ENCODE results near the gene WDR76. TPM values are rescaled to one million over a fixed set of nuclear protein-coding genes. Genes with fewer than 3 reads are reported as not detected.
"Not testable (repeated sequence)": the region's sequence is repeated elsewhere in the genome, so short reads cannot be mapped to it uniquely, and the experiment has no call there.

WDR76 gene
- polyA plus RNA-seq, 4 donors = 13.6 to 17.0 (median 15.1) TPM

DNA sequence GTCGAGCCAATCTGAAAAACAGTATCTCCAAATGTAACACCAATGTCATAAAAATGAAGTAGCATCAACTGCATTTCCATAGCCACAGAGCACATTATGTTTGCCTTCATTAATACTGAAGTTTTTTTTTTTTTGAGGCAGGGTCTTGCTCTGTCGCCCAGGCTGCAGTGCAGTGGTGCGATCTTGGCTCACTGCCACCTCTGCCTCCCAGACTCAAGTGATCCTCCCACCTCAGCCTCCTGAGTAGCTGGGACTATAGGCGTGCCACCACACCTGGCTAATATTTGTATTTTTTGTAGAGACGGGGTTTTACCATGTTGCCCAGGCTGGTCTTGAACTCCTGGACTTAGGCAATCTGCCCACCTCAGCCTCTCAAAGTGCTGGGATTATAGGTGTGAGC lies 11.7 kb upstream of the WDR76 start:
- DNase-seq (ENCODE audit: low read depth in 4 of 4, low spot score in 3 of 4) = not testable (repeated sequence)

DNA sequence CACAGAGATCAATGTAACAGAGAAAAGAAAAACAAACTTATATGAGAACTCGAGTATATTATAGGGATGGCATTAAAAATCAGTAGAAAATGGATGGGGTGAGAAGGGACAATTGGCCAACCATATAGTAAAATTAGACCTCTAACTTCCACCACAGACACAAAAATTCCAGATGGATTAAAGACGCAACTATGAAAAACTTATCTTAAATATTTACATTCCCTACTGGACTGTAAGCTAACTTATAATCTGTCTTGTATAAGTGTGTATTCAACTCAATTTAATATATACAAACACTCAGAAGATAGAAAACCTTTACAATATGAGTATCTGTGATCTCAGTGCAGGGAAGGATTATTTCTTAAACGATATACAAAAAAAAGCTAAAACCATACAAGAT lies 5.3 kb upstream of the WDR76 start:
- DNase-seq (ENCODE audit: low read depth in 4 of 4, low spot score in 3 of 4) = no peak

DNA sequence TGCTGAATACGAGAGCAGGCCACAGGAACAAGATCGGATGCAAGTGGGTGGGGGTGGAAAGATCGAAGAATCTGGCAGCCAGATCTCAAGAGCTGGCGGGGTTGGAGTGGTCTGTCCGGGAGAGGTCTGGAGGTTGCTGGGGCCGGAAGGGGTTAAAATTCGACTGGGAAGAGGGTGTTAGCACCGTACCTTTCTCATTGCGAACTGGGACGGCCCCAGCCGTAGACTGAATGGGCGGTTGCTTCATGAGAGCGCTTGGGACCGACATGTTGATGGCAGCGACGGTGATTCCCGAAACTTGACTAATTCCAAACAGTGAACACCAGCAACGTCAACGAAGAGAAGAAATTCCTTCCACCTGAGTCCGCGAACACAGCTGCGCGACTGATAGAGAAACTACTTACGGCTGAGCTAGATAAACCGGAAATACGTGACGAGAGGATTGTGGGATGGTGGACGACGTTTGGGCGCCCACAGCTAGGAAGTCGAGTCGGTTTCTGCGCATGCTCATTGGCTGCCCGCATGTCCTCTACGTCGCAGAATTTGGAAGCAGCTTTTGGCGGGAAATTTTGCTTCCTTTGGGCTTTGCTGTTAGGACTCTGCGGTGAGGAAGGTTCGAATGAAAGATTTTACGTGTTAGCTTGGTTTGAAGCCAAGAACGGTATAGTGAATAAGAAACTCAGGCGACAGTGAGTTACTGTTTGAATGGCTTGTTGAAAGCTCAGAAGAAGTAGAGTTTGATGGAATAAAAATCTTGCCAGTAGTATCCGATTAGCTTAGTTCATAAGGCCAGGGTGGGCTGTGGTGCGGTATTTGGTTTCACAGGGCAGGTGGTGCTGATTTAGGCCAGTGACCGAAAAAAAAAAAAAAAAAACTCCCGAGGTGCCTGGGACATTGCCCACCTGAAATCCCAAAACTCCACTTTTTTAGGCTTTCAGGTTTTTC lies 2.2 kb upstream of the WDR76 start, which contains the start of gene MFAP1:
MFAP1 (minus strand) TSS at position 389 of the 945 bp plus-strand sequence; CDS start at position 268, 121 bp downstream.
- DNase-seq (ENCODE audit: low read depth in 4 of 4, low spot score in 3 of 4) = peak; percentile 85 to 93 (median 90)

DNA sequence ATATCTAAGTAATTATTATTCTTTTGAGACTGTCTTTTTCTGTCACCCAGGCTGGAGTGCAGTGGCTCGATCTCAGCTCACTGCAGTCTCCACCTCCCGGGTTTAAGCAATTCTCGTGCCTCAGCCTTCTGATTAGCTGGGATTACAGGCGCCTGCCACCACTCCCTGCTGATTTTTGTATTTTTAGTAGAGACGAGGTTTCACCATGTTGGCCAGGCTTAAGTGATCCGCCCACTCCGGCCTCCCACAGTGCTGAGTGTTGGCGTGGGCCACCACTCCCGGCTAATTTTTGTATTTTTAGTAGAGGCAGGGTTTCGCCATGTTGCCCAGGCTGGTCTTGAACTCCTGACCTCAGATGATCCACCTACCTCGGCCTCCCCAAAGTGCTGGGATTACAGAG lies 1.5 kb upstream of the WDR76 start:
- DNase-seq (ENCODE audit: low read depth in 4 of 4, low spot score in 3 of 4) = not testable (repeated sequence)

DNA sequence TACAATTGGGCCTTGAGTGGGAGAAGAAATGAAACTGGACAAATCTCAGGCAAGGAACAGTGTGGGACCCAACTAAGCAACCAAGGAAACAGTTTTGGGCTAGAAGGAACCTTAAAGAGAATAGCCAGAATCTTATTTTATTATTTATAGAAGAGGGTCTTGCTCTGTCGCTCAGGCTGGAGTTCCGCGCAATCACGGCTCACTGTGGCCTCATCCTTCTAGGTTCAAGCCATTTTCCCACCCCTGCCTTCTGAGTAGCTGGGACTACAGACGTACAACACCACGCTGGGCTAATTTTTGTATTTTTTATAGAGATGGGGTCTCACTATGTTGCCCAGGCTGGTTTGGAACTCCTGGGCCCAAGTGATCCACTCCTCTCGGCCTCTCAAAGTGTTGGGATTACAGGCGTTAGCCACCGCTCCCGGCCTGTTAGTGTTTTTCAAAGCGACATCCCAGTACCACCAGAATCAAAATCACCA lies 734 bp upstream of the WDR76 start:
- no peak for DNase-seq (ENCODE audit: low read depth in 4 of 4, low spot score in 3 of 4)

DNA sequence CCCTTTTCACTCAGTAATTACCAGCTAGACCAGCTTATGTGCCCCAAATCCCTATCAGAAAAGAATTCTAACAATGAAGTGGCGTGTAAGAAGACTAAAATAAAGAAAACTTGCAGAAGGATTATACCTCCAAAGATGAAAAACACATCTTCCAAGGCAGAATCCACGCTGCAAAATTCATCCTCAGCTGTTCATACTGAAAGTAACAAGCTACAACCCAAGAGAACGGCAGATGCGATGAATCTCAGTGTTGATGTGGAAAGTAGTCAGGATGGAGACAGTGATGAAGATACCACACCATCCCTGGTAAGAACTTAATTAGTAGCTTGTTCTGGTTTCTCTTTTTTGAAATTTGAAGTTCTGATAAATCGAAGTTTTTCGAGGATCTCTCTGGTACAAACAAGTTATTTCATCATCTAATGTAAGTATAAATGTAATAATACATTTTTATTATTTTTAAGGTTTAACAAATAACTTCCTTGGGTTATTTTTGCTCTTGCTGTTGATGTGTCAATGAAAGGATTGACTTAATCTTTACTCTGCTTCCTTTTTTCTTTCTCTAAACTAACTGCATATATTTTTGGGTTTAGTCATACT lies 1.4 kb downstream of the WDR76 start:
- no peak for DNase-seq (ENCODE audit: low read depth in 4 of 4, low spot score in 3 of 4)

DNA sequence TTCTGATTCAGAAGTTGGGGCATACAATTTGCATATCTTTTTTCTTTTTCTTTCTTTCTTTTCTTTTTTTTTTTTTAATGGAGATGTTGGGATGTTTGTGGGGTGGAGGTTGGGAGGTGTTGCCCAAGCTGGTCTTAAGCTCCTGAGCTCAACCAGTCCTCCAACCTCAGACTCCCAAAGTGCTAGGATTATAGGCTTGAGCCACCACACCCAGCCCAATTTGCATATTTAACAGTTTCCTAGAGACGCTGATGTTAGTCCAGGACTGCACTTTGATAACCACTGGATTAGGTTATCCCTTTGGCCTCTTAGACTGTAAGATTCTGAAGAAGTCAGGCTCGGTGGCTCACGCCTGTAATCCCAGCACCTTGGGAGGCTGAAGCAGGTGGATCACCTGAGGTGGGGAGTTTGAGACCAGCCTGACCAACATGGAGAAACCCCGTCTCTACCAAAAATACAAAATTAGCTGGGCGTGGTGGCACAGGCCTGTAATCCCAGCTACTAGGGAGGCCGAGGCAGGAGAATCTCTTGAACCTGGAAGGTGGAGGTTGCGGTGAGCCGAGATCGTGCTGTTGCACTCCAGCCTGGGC lies 3.2 kb downstream of the WDR76 start:
- DNase-seq (ENCODE audit: low read depth in 4 of 4, low spot score in 3 of 4) = not testable (repeated sequence)

DNA sequence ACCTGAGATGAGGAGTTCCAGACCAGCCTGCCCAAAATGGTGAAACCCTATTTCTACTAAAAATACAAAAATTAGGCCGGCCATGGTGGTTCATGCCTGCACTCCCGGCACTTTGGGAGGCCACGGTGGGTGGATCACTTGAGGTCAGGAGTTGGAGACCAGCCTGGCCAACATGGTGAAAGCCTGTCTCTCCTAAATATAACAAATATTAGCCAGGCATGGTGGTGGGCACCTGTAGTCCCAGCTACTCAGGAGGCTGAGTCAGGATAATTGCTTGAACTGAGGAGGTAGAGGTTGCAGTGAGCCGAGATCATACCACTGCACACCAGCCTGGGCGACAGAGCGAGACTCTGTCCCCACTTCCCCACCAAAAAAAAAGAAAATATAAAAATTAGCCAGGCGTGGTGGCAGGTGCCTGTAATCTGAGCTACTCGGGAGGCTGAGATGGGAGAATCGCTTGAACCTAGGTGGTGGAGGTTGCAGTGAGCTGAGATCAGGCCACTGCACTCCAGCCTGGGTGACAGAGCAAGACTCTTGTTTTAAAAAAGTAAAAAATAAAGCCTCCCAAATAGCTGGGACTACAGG lies 4.0 kb downstream of the WDR76 start:
- DNase-seq (ENCODE audit: low read depth in 4 of 4, low spot score in 3 of 4) = not testable (repeated sequence)

DNA sequence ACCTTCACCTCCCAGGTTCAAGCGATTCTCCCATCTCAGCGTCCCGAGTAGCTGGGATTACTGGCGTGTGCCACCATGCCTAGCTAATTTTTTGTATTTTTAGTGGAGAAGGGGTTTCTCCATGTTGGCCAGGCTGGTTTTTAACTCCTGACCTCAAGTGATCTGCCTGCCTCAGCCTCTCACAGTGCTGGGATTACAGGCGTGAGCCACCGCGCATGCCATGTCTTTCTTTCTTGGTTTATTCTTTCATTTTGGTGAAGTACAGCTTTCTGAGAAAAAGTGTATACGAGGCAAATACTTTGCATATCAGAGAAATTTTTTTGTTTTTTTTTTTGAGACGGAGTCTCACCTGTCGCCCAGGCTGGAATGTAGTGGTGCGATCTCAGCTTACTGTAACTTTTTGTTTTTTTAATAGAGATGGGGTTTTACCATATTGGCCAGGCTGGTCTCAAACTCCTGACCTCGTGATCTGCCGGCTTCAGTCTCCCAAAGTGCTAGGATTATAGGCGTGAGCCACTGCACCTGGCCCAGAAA lies 4.8 kb downstream of the WDR76 start:
- DNase-seq (ENCODE audit: low read depth in 4 of 4, low spot score in 3 of 4) = not testable (repeated sequence)

DNA sequence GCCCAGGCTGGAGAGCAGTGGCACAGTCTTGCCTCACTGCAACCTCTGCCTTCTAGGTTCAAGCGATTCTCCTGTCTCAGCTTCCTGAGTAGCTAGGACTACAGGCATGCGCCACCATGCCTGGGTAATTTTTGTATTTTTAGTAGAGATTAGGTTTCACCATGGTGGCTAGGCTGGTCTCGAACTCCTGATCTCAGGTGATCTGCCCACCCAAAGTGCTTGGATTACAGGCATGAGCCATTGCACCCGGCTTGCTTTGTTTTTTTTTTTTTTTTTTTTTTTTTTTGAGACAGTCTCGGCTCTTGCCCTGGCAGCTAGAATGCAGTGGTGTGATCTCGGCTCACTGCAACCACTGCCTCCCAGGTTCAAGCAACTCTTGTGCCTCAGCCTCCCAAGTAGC lies 5.7 kb downstream of the WDR76 start:
- not testable (repeated sequence) for DNase-seq (ENCODE audit: low read depth in 4 of 4, low spot score in 3 of 4)

DNA sequence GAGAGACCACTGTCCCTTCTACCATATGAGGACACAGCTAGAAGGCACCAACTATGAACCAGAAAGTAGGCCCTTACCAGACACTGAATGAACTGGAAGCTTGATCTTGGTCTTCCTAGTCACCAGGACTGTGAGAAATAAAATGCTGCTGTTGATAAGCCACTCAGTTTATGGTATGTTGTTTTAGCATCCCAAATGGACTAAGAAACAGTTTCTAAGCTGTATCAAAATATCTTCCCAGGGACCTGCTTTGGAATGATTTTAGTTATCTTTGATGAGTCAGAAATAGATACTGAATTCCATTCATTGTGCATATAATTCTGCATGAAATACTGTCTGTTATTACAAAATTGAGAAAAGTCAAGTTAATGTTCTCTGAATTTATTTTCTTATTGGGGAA lies 18.6 kb downstream of the WDR76 start:
- DNase-seq (ENCODE audit: low read depth in 4 of 4, low spot score in 3 of 4) = no peak

DNA sequence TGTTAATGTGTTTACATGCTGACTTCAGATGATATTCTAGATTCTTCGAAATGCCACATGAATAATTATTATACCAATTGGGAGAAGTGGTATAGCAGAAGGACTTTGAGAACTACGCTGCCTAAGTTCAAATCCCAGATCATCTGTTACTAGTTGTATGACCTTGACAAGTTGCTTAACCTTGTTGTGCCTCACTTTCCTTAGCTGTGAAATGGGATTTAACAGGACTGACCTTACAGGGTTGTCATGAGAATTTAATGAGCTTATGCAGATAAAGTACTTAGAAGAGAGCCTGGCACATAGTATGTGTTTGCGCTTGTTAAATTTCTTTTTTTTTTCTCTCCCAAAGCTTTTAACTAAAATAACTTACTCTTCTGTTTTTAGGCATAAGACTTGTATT lies 24.4 kb downstream of the WDR76 start:
- no peak for DNase-seq (ENCODE audit: low read depth in 4 of 4, low spot score in 3 of 4)

DNA sequence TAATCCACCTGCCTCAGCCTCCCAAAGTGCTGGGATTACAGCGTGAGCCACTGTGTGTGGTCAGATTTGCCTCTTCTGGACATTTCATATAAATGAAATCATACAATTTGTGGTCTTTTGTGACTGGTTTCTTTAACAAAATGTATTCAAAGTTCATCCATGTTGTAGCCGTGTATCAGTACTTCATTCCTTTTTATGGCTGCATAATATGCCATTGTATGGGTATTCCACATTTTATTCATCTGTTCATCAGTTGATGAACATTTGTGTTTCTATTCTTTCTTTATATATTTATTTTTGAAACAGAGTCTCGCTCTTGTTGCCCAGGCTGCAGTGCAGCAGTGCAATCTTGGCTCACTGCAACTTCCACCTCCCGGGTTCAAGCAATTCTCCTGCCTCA lies 25.8 kb downstream of the WDR76 start:
- no peak for DNase-seq (ENCODE audit: low read depth in 4 of 4, low spot score in 3 of 4)

DNA sequence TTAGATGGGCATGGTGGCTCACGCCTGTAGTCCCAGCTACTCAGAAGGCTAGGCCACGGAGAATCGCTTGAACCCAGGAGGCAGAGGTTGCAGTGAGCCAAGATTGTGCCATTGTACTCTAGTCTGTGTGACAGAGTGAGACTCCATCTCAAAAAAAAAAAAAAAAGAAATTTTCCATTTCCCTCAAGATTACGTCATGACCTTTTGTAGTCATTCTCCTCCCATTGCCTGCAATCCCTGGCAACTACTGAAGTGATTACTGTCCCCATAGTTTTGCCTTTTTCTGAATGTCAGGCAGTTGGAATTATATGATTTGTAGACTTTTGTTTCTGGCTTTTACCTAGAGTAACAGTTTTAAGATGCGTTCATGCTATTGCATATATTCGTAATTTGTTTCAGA lies 28.0 kb downstream of the WDR76 start:
- DNase-seq (ENCODE audit: low read depth in 4 of 4, low spot score in 3 of 4) = no peak

DNA sequence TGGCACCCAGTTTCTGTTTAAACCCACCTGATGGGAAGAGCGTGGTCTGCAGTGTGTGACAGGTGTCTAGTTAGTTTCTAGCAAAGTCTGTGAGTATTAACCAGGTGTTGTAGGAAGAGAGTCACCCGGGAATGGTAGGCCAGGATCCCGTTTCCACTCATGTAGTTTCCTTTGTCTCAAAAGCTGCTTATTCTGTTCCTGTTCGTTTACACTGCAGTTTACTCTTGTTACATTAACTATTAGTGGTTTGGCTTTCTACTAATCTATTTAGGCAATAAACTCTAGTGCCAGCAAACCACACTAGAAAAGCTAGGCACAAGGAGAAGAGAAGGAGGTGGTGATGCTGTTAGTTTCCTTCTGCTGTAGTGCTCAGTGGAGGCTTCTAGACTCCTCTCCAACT lies 32.7 kb downstream of the WDR76 start:
- no peak for DNase-seq (ENCODE audit: low read depth in 4 of 4, low spot score in 3 of 4)

DNA sequence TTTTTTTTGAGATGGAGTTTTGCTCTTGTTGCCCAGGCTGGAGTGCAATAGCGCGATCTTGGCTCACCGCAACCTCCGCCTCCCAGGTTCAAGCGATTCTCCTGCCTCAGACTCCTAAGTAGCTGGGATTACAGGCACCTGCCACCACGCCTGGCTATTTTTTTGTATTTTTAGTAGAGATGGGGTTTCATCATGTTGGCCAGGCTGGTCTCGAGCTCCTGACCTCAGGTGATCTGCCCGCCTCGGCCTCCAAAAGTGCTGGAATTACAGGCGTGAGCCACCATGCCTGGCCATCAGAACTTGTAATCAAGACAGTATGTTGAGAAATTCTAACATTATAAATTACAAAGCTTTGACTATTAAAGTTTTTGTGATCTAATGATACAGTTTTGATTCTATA lies 39.8 kb downstream of the WDR76 start:
- not testable (repeated sequence) for DNase-seq (ENCODE audit: low read depth in 4 of 4, low spot score in 3 of 4)

DNA sequence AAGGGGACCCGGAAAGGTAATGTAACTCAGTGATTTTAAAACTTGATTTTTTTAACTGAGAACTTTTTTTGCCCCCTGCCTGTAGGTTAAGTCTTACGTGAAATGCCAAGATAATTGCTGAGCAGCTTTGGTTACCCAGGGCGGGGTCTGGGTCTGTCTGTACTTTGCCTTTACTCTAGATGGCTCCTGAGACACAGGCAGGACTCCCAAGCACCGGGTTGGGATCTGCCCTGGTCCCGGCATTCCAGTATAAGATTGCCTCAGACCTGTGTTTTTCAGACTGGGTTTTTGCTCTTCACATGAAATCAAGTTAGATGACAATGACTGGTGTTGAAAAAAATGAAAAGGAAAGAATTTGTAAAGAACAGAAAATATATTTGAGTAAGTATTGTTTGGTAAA lies 40.3 kb downstream of the WDR76 start:
- DNase-seq (ENCODE audit: low read depth in 4 of 4, low spot score in 3 of 4) = no peak

DNA sequence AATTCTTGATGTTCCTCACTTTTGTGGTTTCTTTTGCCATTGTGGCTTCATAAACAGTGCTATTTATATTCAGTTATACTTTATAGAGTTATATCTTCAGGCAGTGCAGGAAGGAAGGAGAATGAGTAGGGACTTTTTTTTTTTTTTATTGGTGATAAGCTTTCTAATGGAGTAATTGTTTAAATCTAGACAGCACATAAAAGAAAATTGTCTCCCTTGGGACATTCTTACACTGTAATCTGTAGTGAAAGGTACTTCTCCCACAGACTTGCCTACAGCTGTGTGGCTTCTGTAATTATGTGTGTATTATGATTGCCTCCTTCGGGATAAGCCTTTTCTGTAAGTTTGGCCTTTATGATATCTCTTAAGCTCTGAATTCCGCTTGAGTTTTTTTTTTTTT lies 41.6 kb downstream of the WDR76 start:
- no peak for DNase-seq (ENCODE audit: low read depth in 4 of 4, low spot score in 3 of 4)

DNA sequence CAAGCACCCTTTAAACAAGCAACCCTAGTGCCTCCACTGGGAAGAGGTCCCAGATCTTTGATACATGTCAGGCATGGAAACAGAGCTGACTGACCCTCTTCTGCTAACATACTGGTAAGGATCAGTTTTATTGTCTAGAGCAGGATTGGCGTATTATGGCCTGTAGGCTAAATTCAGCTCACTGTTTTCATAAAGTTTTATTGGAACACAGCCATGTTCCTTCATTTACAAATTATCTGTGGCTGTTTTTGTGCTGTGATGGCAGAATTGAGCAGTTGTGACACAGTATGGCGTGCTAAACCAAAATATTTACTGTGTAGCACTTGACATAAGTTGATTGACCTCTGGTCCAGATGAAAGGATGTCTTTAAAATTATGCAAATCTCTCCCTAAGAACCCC lies 45.0 kb downstream of the WDR76 start:
- no peak for DNase-seq (ENCODE audit: low read depth in 4 of 4, low spot score in 3 of 4)

DNA sequence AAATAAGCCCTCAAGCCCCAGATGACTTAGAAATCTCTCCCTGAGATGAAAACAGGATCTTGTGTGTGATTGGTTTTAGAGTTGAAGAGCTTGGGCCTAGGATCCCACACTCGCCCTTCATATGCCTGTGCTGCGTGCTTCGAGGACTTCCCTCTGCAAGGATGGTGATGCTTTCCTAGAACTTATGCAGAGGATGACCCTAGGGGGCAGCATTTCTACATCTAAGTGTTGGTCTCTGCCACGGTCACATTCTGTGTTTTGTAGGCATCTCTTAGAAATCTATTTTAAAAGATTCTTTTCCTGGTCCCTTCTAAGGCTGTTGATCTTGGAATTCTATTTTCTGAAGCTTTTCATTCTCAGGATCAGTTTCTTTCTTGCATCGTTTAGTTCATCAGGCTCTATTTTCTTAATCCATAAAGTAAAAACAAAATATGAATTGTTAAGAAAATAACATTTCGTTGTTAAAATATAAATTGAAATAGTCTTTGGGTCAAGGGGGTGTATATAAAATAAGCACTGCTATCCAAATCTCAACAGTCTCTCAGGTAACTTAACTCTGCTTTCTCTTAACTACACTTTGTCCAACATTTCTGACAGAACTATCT lies 45.7 kb downstream of the WDR76 start:
- peak; percentile 41 to 51 (median 50) for DNase-seq (ENCODE audit: low read depth in 4 of 4, low spot score in 3 of 4)
